CD4-positive, CD25-positive, alpha-beta regulatory T cell (primary cell): ENCODE data around the gene RAD51B. TPM values are rescaled to one million over a fixed set of nuclear protein-coding genes. Genes with fewer than 3 reads are reported as not detected.

Source experiments
- ATAC-seq, 2 donors: fragments of 150-1000 bp; cut with Tn5 transposase; one replicate each; pipeline ENCODE4 v1.10.0; 2021; ENCODE audit warnings: low read depth in 2 of 2, moderate number of reproducible peaks in 2 of 2, moderate library complexity in 1 of 2
- DNase-seq, 3 donors: peaks; one replicate each; pipeline versions ENCODE4 v3.0.0 to v3.0.0-alpha.2; 2012 to 2022; ENCODE audit warnings: mixed read lengths in 1 of 3
- H3K27ac ChIP-seq: one replicate; pipeline ENCODE4 v1.7.0; 2013; ENCODE audit warnings: mild to moderate bottlenecking, low read length; ENCODE audit not compliant: insufficient read depth, poor library complexity, severe bottlenecking
- H3K27me3 ChIP-seq: one replicate; pipeline ENCODE4 v1.7.0; 2013; ENCODE audit warnings: low read length; ENCODE audit not compliant: control insufficient read depth, insufficient read depth
- H3K36me3 ChIP-seq: one replicate; pipeline ENCODE4 v1.7.0; 2013; ENCODE audit warnings: mild to moderate bottlenecking, low read length, moderate library complexity; ENCODE audit not compliant: control insufficient read depth, insufficient read depth
- H3K4me1 ChIP-seq: 2 replicates; pipeline ENCODE4 v1.7.0; 2013; ENCODE audit warnings: mild to moderate bottlenecking, low read length; ENCODE audit not compliant: insufficient read depth, control insufficient read depth, poor library complexity, severe bottlenecking
- H3K4me3 ChIP-seq: one replicate; pipeline ENCODE4 v1.7.0; 2013; ENCODE audit warnings: low read depth, mild to moderate bottlenecking, low read length, moderate library complexity
- H3K9me3 ChIP-seq, 2 experiments: 1 replicate in 1 of 2; 2 replicates in 1 of 2; pipeline ENCODE4 v1.7.0; 2013; ENCODE audit warnings: low read length in 2 of 2, mild to moderate bottlenecking in 1 of 2, moderate library complexity in 1 of 2; ENCODE audit not compliant: control insufficient read depth in 2 of 2
- H3K27ac Mint-ChIP-seq, 3 donors: one replicate each; pipeline ENCODE4 v1.8.0; 2020 to 2022; ENCODE audit warnings: mild to moderate bottlenecking in 3 of 3, mixed read lengths in 3 of 3, moderate library complexity in 2 of 3
- H3K27me3 Mint-ChIP-seq: one replicate; pipeline ENCODE4 v1.8.0; 2022; ENCODE audit warnings: mild to moderate bottlenecking, mixed read lengths
- H3K36me3 Mint-ChIP-seq: one replicate; pipeline ENCODE4 v1.8.0; 2020; ENCODE audit warnings: mixed read lengths
- H3K4me1 Mint-ChIP-seq, 4 donors: one replicate each; pipeline ENCODE4 v1.8.0; 2020 to 2022; ENCODE audit warnings: mixed read lengths in 4 of 4, mild to moderate bottlenecking in 1 of 4
- H3K4me3 Mint-ChIP-seq, 4 donors: one replicate each; pipeline ENCODE4 v1.8.0; 2020 to 2022; ENCODE audit warnings: mild to moderate bottlenecking in 4 of 4, mixed read lengths in 4 of 4, moderate library complexity in 3 of 4
- H3K9me3 Mint-ChIP-seq, 7 donors: one replicate each; pipeline ENCODE4 v1.8.0; 2020 to 2022; ENCODE audit warnings: mixed read lengths in 7 of 7, mild to moderate bottlenecking in 3 of 7, moderate library complexity in 2 of 7
- polyA plus RNA-seq, 4 donors: library from polyadenylated mRNA; unstranded; fragments of 300-500 nt; fragmentation: Illumina TruSeq; gene quantifications; one replicate each; pipeline ENCODE4 v1.2.3, GENCODE V29; 2021
- total RNA-seq: library from RNA; stranded (reverse); gene quantifications from one replicate; pipeline ENCODE4 v1.2.3, GENCODE V29; 2022

Gene RAD51B
- total and polyA plus RNA-seq, 5 donors from 2014 or later = 19.1 to 40.2 (median 28.1) TPM

- Mint-ChIP-seq H3K36me3 (no peaks in the 10 kb centered on the region), H3K4me3 (peak overlapping the region; percentile 13 to 55 (median 49)), H3K4me1 (peaks cover 18 to 70% (median 37%) of the 10 kb centered on the region in 4 donors), H3K27ac (peak overlapping the region; percentile 79 to 95 (median 88)), H3K27me3 (no peaks in the 10 kb centered on the region), H3K9me3 (no peaks in the 10 kb centered on the region)
- Histone ChIP-seq H3K4me1 (peaks cover 41% of the 10 kb centered on the region), H3K9me3 (no peaks in the 10 kb centered on the region), H3K36me3 (no peaks in the 10 kb centered on the region), H3K4me3 (peak overlapping the region; percentile 57), H3K27ac (peak overlapping the region; percentile 73), H3K27me3 (no peaks in the 10 kb centered on the region)
- DNase-seq (peak in 2 of 3 donors; percentile 43 to 81), ATAC-seq (peak; percentile 82 to 84)
Observed at GRCh38 chr14:68734231-68734732, 914.7 kb downstream of the RAD51B start.

- Mint-ChIP-seq H3K4me3 (no peak overlapping the region), H3K27ac (peak overlapping the region in 1 of 3 donors; percentile 79), H3K27me3 (no peaks in the 10 kb centered on the region), H3K9me3 (peaks cover 0 to 1% (median 0%) of the 10 kb centered on the region in 7 donors), H3K36me3 (peaks cover 4% of the 10 kb centered on the region), H3K4me1 (peaks cover 15 to 54% (median 25%) of the 10 kb centered on the region in 4 donors)
- no peaks in the 10 kb centered on the region for H3K9me3 ChIP-seq
- peaks cover 32% of the 10 kb centered on the region for H3K4me1 ChIP-seq
- no peak overlapping the region for H3K27ac ChIP-seq
- DNase-seq = no peak
- no peaks in the 10 kb centered on the region for H3K27me3 ChIP-seq
- no peaks in the 10 kb centered on the region for H3K36me3 ChIP-seq
- no peak for ATAC-seq
- H3K4me3 ChIP-seq = no peak overlapping the region
Observed at GRCh38 chr14:68735856-68736255, 916.3 kb downstream of the RAD51B start.

- Histone ChIP-seq H3K27ac (no peak overlapping the region), H3K36me3 (no peaks in the 10 kb centered on the region), H3K9me3 (no peaks in the 10 kb centered on the region), H3K4me3 (no peak overlapping the region), H3K4me1 (peaks cover 30% of the 10 kb centered on the region), H3K27me3 (no peaks in the 10 kb centered on the region)
- Mint-ChIP-seq H3K4me3 (no peak overlapping the region), H3K27me3 (no peaks in the 10 kb centered on the region), H3K4me1 (peaks cover 15 to 50% (median 26%) of the 10 kb centered on the region in 4 donors), H3K27ac (peak overlapping the region; percentile 38 to 85 (median 79)), H3K36me3 (peaks cover 6% of the 10 kb centered on the region), H3K9me3 (peaks cover 0 to 4% (median 0%) of the 10 kb centered on the region in 7 donors)
- DNase-seq (no peak), ATAC-seq (no peak)
Observed at GRCh38 chr14:68736471-68736871, 916.9 kb downstream of the RAD51B start.

- H3K27me3 Mint-ChIP-seq = no peaks in the 10 kb centered on the region
Observed at GRCh38 chr14:68737086-68737485, 917.5 kb downstream of the RAD51B start.

GRCh38 chr14:68738559-68738958 lies 919.0 kb downstream of the RAD51B start:
- Mint-ChIP-seq H3K4me1 (peaks cover 11 to 32% (median 22%) of the 10 kb centered on the region in 4 donors), H3K27ac (no peak overlapping the region), H3K4me3 (no peak overlapping the region), H3K27me3 (no peaks in the 10 kb centered on the region), H3K36me3 (peaks cover 6% of the 10 kb centered on the region), H3K9me3 (peaks cover 0 to 4% (median 0%) of the 10 kb centered on the region in 7 donors)
- peaks cover 21% of the 10 kb centered on the region for H3K4me1 ChIP-seq
- H3K36me3 ChIP-seq = no peaks in the 10 kb centered on the region
- no peak overlapping the region for H3K27ac ChIP-seq
- H3K9me3 ChIP-seq = no peaks in the 10 kb centered on the region
- DNase-seq (no peak), ATAC-seq (no peak)
- H3K4me3 ChIP-seq = no peak overlapping the region
- no peaks in the 10 kb centered on the region for H3K27me3 ChIP-seq

More at GRCh38 chr14:68737086-68737485, 917.5 kb downstream of the RAD51B start:
- Histone ChIP-seq H3K27me3 (no peaks in the 10 kb centered on the region), H3K9me3 (no peaks in the 10 kb centered on the region), H3K27ac (no peak overlapping the region), H3K4me3 (no peak overlapping the region), H3K36me3 (no peaks in the 10 kb centered on the region), H3K4me1 (peaks cover 30% of the 10 kb centered on the region)
- H3K4me1 Mint-ChIP-seq = peaks cover 15 to 46% (median 26%) of the 10 kb centered on the region in 4 donors
- peaks cover 0 to 4% (median 0%) of the 10 kb centered on the region in 7 donors for H3K9me3 Mint-ChIP-seq
- ATAC-seq (no peak), DNase-seq (no peak)
- H3K36me3 Mint-ChIP-seq = peaks cover 6% of the 10 kb centered on the region
- no peak overlapping the region for H3K4me3 Mint-ChIP-seq
- H3K27ac Mint-ChIP-seq = peak overlapping the region; percentile 38 to 79 (median 75)

GRCh38 chr14:68739701-68740100 lies 920.1 kb downstream of the RAD51B start:
- Mint-ChIP-seq H3K27ac (no peak overlapping the region), H3K36me3 (peaks cover 6% of the 10 kb centered on the region), H3K4me1 (peaks cover 2 to 20% (median 13%) of the 10 kb centered on the region in 4 donors), H3K4me3 (no peak overlapping the region), H3K9me3 (peaks cover 0 to 4% (median 0%) of the 10 kb centered on the region in 7 donors), H3K27me3 (no peaks in the 10 kb centered on the region)
- H3K27ac ChIP-seq = no peak overlapping the region
- ATAC-seq = no peak
- no peak overlapping the region for H3K4me3 ChIP-seq
- no peak for DNase-seq
- H3K4me1 ChIP-seq = peaks cover 10% of the 10 kb centered on the region
- H3K27me3 ChIP-seq = no peaks in the 10 kb centered on the region
- H3K9me3 ChIP-seq = no peaks in the 10 kb centered on the region
- no peaks in the 10 kb centered on the region for H3K36me3 ChIP-seq

GRCh38 chr14:68740788-68741476 lies 921.4 kb downstream of the RAD51B start:
- Histone ChIP-seq H3K27me3 (no peaks in the 10 kb centered on the region), H3K9me3 (no peaks in the 10 kb centered on the region), H3K4me3 (no peak overlapping the region), H3K4me1 (no peaks in the 10 kb centered on the region), H3K27ac (no peak overlapping the region), H3K36me3 (no peaks in the 10 kb centered on the region)
- ATAC-seq = no peak
- Mint-ChIP-seq H3K27ac (no peak overlapping the region), H3K36me3 (peaks cover 6% of the 10 kb centered on the region), H3K27me3 (no peaks in the 10 kb centered on the region), H3K4me1 (peaks cover 0 to 10% (median 8%) of the 10 kb centered on the region in 4 donors), H3K4me3 (no peak overlapping the region), H3K9me3 (peaks cover 0 to 4% (median 0%) of the 10 kb centered on the region in 7 donors)
- no peak for DNase-seq

- Histone ChIP-seq H3K27me3 (no peaks in the 10 kb centered on the region), H3K4me1 (no peaks in the 10 kb centered on the region), H3K9me3 (no peaks in the 10 kb centered on the region), H3K36me3 (no peaks in the 10 kb centered on the region), H3K27ac (no peak overlapping the region), H3K4me3 (no peak overlapping the region)
- Mint-ChIP-seq H3K36me3 (peaks cover 6% of the 10 kb centered on the region), H3K4me1 (peaks cover 0 to 7% (median 3%) of the 10 kb centered on the region in 4 donors), H3K27ac (no peak overlapping the region), H3K27me3 (no peaks in the 10 kb centered on the region), H3K9me3 (peaks cover 0 to 4% (median 0%) of the 10 kb centered on the region in 7 donors), H3K4me3 (no peak overlapping the region)
- ATAC-seq (no peak), DNase-seq (no peak)
Observed at GRCh38 chr14:68741477-68741791, 921.9 kb downstream of the RAD51B start.
